SK-N-SH (cell line): ENCODE results near the gene HM13. TPM values are rescaled to one million over a fixed set of nuclear protein-coding genes. Genes with fewer than 3 reads are reported as not detected.

Source experiments
- CTCF ChIA-PET: fragments of 300-600, 350-600 bp; formaldehyde crosslinking; extraction: SDS; loops from one replicate; lab custom pipeline; 2021; lab: Yijun Ruan, JAX
- POLR2A ChIA-PET: fragments of 350-600 bp; sonication (Branson Sonifier 250); formaldehyde crosslinking; extraction: SDS; loops from one replicate; lab custom pipeline; 2020; ENCODE audit warnings: antibody characterized with exemption, inconsistent platforms; lab: Yijun Ruan, JAX
- DNase-seq: peaks from one replicate; pipeline ENCODE4 v3.0.0; 2012
- H2AFZ ChIP-seq: fragments of 200-600 bp; sonication (generic); 2 replicates; pipeline ENCODE4 v1.8.1; 2016; ENCODE audit warnings: antibody characterized with exemption, mild to moderate bottlenecking, low read depth
- H3F3A ChIP-seq: fragments of 200-600 bp; sonication (generic); replicated peaks from 2 replicates; pipeline ENCODE3; 2016; ENCODE audit warnings: antibody characterized with exemption, mild to moderate bottlenecking; ENCODE audit not compliant: insufficient read depth
- H3K27ac ChIP-seq, 2 experiments: fragments of 200-500 bp in 1 of 2; fragments of 200-600 bp in 1 of 2; sonication (Bioruptor generic) in 1 of 2; sonication (generic), shearing (Covaris generic) in 1 of 2; 2 replicates each; pipeline versions ENCODE4 v1.5.1 to v1.6.1; 2014 to 2016; ENCODE audit warnings: low read depth in 2 of 2, inconsistent platforms in 1 of 2, low read length in 1 of 2, mild to moderate bottlenecking in 1 of 2, mixed read lengths in 1 of 2
- H3K27me3 ChIP-seq: fragments of 200-600 bp; sonication (generic), shearing (Covaris generic); 2 replicates; pipeline ENCODE4 v1.6.1; 2016; ENCODE audit warnings: mixed run types; ENCODE audit not compliant: insufficient read depth
- H3K36me3 ChIP-seq, 2 experiments: fragments of 200-500 bp in 1 of 2; fragments of 200-600 bp in 1 of 2; sonication (Bioruptor generic) in 1 of 2; sonication (generic) in 1 of 2; replicated peaks in 1 of 2; 2 replicates each; pipeline versions ENCODE3 to v1.5.1; 2014 to 2016; ENCODE audit warnings: low read length in 1 of 2, mild to moderate bottlenecking in 1 of 2; ENCODE audit not compliant: insufficient read depth in 2 of 2, control insufficient read depth in 1 of 2
- H3K4me1 ChIP-seq, 2 experiments: fragments of 200-500 bp in 1 of 2; fragments of 200-600 bp in 1 of 2; sonication (Bioruptor generic) in 1 of 2; sonication (generic), shearing (Covaris generic) in 1 of 2; 2 replicates each; pipeline versions ENCODE4 v1.5.1 to v1.6.1; 2014 to 2016; ENCODE audit warnings: low read depth in 1 of 2, low read length in 1 of 2, mixed run types in 1 of 2; ENCODE audit not compliant: insufficient read depth in 2 of 2, control insufficient read depth in 1 of 2
- H3K4me2 ChIP-seq: fragments of 200-600 bp; sonication (generic), shearing (Covaris generic); 2 replicates; pipeline ENCODE4 v1.6.1; 2017; ENCODE audit warnings: mixed run types
- H3K4me3 ChIP-seq, 2 experiments: fragments of 200-500 bp in 1 of 2; fragments of 200-600 bp in 1 of 2; sonication (Bioruptor generic) in 1 of 2; sonication (generic), shearing (Covaris generic) in 1 of 2; 2 replicates each; pipeline versions ENCODE4 v1.5.1 to v1.8.1; 2014 to 2016; ENCODE audit warnings: low read depth in 2 of 2, inconsistent platforms in 1 of 2, low read length in 1 of 2, mild to moderate bottlenecking in 1 of 2, mixed read lengths in 1 of 2, moderate library complexity in 1 of 2
- H3K79me2 ChIP-seq: fragments of 200-600 bp; sonication (generic); 2 replicates; pipeline ENCODE4 v1.8.1; 2017; ENCODE audit warnings: mild to moderate bottlenecking; ENCODE audit not compliant: insufficient read depth
- H3K9ac ChIP-seq: fragments of 200-600 bp; sonication (generic); 2 replicates; pipeline ENCODE4 v1.6.1; 2017; ENCODE audit warnings: mixed run types
- H3K9me2 ChIP-seq: fragments of 200-600 bp; sonication (generic); 2 replicates; pipeline ENCODE4 v1.6.1; 2017; ENCODE audit warnings: mixed run types
- H3K9me3 ChIP-seq: fragments of 200-600 bp; sonication (generic); 2 replicates; pipeline ENCODE4 v1.6.1; 2017; ENCODE audit warnings: mixed run types, mild to moderate bottlenecking, moderate library complexity
- H4K20me1 ChIP-seq: fragments of 200-600 bp; sonication (generic); 2 replicates; pipeline ENCODE4 v1.6.1; 2017; ENCODE audit warnings: mild to moderate bottlenecking, mixed run types; ENCODE audit not compliant: insufficient read depth
- FOSL2 ChIP-seq: IDR thresholded peaks from 2 replicates; pipeline ENCODE4 v1.4.0; 2012; ENCODE audit warnings: low read depth, mild to moderate bottlenecking, moderate library complexity, borderline replicate concordance
- FOXM1 ChIP-seq: IDR thresholded peaks from 2 replicates; pipeline ENCODE4 v1.4.0; 2012; ENCODE audit warnings: low read depth, mild to moderate bottlenecking
- GABPA ChIP-seq: IDR thresholded peaks from 2 replicates; pipeline ENCODE4 v1.4.0; 2012; ENCODE audit warnings: low read depth, mild to moderate bottlenecking
- GATA2 ChIP-seq: sonication (generic); formaldehyde crosslinking; IDR thresholded peaks from 2 replicates; pipeline ENCODE4 v1.5.0; 2020; ENCODE audit warnings: mild to moderate bottlenecking, missing genetic modification reagents
- JUND ChIP-seq: IDR thresholded peaks from 2 replicates; pipeline ENCODE4 v1.4.0; 2012
- NRF1 ChIP-seq: IDR thresholded peaks from 2 replicates; pipeline ENCODE4 v1.6.1; 2012; ENCODE audit warnings: low read depth, mild to moderate bottlenecking, low read length
- REST ChIP-seq: IDR thresholded peaks from 2 replicates; pipeline ENCODE4 v1.6.1; 2012; ENCODE audit warnings: mild to moderate bottlenecking, low read depth, low read length, moderate library complexity
- RFX5 ChIP-seq: IDR thresholded peaks from 2 replicates; pipeline ENCODE4 v1.6.1; 2012; ENCODE audit warnings: mild to moderate bottlenecking, improper control_type of control experiment, low read length
- SMC3 ChIP-seq: IDR thresholded peaks from 2 replicates; pipeline ENCODE4 v1.6.1; 2012; ENCODE audit warnings: low read depth, low read length, improper control_type of control experiment
- TEAD4 ChIP-seq: IDR thresholded peaks from 2 replicates; pipeline ENCODE4 v1.4.0; 2012; ENCODE audit warnings: mild to moderate bottlenecking, borderline replicate concordance; ENCODE audit not compliant: insufficient read depth
- USF2 ChIP-seq: fragments of 150-350 bp; IDR thresholded peaks from 2 replicates; pipeline ENCODE4 v1.6.1; 2017; ENCODE audit warnings: antibody characterized with exemption, low read length, low read depth, borderline replicate concordance
- YY1 ChIP-seq: IDR thresholded peaks from 2 replicates; pipeline ENCODE4 v1.4.0; 2012; ENCODE audit warnings: low read depth, mild to moderate bottlenecking
- WGBS: methylation state at CpG from one replicate; pipeline ENCODE4 v1.1.6; 2017; ENCODE audit warnings: low lambda C conversion rate; 5-methylcytosine and 5-hydroxymethylcytosine counted together
- polyA plus RNA-seq, 3 experiments: library from polyadenylated mRNA; depleted of rRNA; stranded (reverse); fragments of >200 nt; gene quantifications; 2 replicates each; pipeline ENCODE4 v1.2.3, GENCODE V29; 2012
- TF ChIP-seq, protein P1 (sequence below): fragments of 200-600 bp; sonication (generic); IDR thresholded peaks from 2 replicates; pipeline ENCODE4 v1.6.1; 2017; ENCODE audit warnings: antibody characterized with exemption, mild to moderate bottlenecking, moderate library complexity

The HM13 gene
- polyA plus RNA-seq, 1 of the 3 experiments (the other 2 are of a cell fraction): 160 TPM

DNA sequence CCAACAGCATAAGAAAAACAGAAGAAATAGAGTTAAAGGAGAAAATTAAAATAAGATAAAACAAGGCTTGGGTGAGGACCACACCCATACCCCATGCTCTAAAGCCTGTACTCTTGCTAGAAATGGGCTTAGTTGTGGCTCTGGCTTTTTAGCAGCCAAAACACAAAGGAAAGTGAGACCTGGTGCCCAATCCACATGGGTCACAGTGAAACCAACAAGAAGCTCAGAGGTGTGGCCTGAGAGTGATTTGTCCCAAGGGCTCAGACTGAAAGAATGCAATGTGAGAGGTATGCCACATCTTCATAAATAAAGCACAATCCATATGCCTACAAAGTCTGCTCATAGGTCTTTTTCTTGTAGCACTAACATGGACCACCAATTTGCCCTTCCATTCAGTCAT, 21.1 kb downstream of the HM13 start:
- no peak overlapping the region for H2AFZ ChIP-seq
- H3K9ac ChIP-seq: no peak overlapping the region
- no peak for TF ChIP-seq RFX5
- no peak for TF ChIP-seq NRF1
- TF ChIP-seq FOSL2: no peak
- TF ChIP-seq SMC3: no peak
- no peak for TF ChIP-seq JUND
- H3K27me3 ChIP-seq: no peaks in the 10 kb centered on the region
- H3F3A ChIP-seq: peaks cover 9% of the 10 kb centered on the region
- peaks cover 53% of the 10 kb centered on the region for H3K79me2 ChIP-seq
- POLR2A ChIA-PET: no interaction called here
- no peaks in the 10 kb centered on the region for H3K9me3 ChIP-seq
- H3K36me3 ChIP-seq: peaks cover 44 to 62% of the 10 kb centered on the region in 2 experiments
- no peaks in the 10 kb centered on the region for H4K20me1 ChIP-seq
- no peaks in the 10 kb centered on the region for H3K4me1 ChIP-seq
- no peak overlapping the region for H3K27ac ChIP-seq
- no peaks in the 10 kb centered on the region for H3K9me2 ChIP-seq
- CTCF ChIA-PET: interaction anchor here (1.2 kb wide), 1 partner anchor 32 kb away, joined by 3 read pairs; no protein-coding TSS in a partner anchor
- H3K4me2 ChIP-seq: no peak overlapping the region
- no peak overlapping the region for H3K4me3 ChIP-seq
- no peak for DNase-seq

- ChIA-PET CTCF (interaction anchor here (1.5 kb wide), 1 partner anchor 21 kb away, joined by 6 read pairs; no protein-coding TSS in a partner anchor), POLR2A (no interaction called here)
- Histone ChIP-seq H3K27me3 (no peaks in the 10 kb centered on the region), H3K4me1 (peaks cover 0 to 6% of the 10 kb centered on the region in 2 experiments; a peak in 1 of 4 replicates), H3K4me2 (no peak overlapping the region), H3K27ac (no peak overlapping the region), H3K9me3 (no peaks in the 10 kb centered on the region), H2AFZ (no peak overlapping the region), H4K20me1 (no peaks in the 10 kb centered on the region), H3K9ac (no peak overlapping the region), H3K9me2 (no peaks in the 10 kb centered on the region), H3K4me3 (no peak overlapping the region), H3K79me2 (peaks cover 53% of the 10 kb centered on the region), H3F3A (peaks cover 22% of the 10 kb centered on the region), H3K36me3 (peaks cover 45 to 62% of the 10 kb centered on the region in 2 experiments)
- TF ChIP-seq REST (no peak), GABPA (no peak), FOXM1 (no peak), YY1 (no peak), GATA2 (CRISPR knock-in tag) (no peak), TEAD4 (no peak), USF2 (no peak)
- TF ChIP-seq, protein P1, sequence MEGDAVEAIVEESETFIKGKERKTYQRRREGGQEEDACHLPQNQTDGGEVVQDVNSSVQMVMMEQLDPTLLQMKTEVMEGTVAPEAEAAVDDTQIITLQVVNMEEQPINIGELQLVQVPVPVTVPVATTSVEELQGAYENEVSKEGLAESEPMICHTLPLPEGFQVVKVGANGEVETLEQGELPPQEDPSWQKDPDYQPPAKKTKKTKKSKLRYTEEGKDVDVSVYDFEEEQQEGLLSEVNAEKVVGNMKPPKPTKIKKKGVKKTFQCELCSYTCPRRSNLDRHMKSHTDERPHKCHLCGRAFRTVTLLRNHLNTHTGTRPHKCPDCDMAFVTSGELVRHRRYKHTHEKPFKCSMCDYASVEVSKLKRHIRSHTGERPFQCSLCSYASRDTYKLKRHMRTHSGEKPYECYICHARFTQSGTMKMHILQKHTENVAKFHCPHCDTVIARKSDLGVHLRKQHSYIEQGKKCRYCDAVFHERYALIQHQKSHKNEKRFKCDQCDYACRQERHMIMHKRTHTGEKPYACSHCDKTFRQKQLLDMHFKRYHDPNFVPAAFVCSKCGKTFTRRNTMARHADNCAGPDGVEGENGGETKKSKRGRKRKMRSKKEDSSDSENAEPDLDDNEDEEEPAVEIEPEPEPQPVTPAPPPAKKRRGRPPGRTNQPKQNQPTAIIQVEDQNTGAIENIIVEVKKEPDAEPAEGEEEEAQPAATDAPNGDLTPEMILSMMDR: no peak
- WGBS: 94% methylated on average over 5 of the region's 5 CpGs
- no peak for DNase-seq
These were observed 22.3 kb downstream of the HM13 start for GRCh38 chr20:31536575-31536974.
